ENCODE measurements around the gene NDFIP2.
"Not testable (repeated sequence)": the region's sequence is repeated elsewhere in the genome, so short reads cannot be mapped to it uniquely, and the experiment has no call there.

- TF ChIP-seq TARDBP, SP1, PKNOX1, FOXK2 (IDR thresholded peaks at IDR 0.05): not testable (repeated sequence)
Measured at GRCh38 chr13:79600146-79600545, 119.2 kb downstream of the NDFIP2 start.

Data from HEK293T (cell line).